Measurements from ENCODE around the gene RRAD.

- TF ChIP-seq ZNF384 (IDR thresholded peaks at IDR 0.05) (no peak), HDGF (IDR thresholded peaks at IDR 0.05; ENCODE audit: borderline replicate concordance) (no peak), TARDBP (IDR thresholded peaks at IDR 0.05) (no peak), FOXM1 (IDR thresholded peaks at IDR 0.05; ENCODE audit: borderline replicate concordance) (no peak), FOXK2 (IDR thresholded peaks at IDR 0.05) (no peak)
These were observed 21.5 kb downstream of the RRAD start for GRCh38 chr16:66903544-66904427.

All from HEK293T (cell line).